Calu3 (cell line): Measurements from ENCODE around the gene KRT86. TPM values are rescaled to one million over a fixed set of nuclear protein-coding genes. Genes with fewer than 3 reads are reported as not detected.

ENCODE experiments used
- BruUV-seq: library from RNA; stranded (reverse); fragments of 400-500 nt; replicated peaks from 2 replicates; lab custom pipeline; 2021; lab: Mats Ljungman, UMichigan
- CTCF ChIA-PET: fragments of 300-600 bp; sonication (Branson Sonifier 250); formaldehyde crosslinking; loops from one replicate; lab custom pipeline; 2022; ENCODE audit warnings: antibody characterized with exemption; lab: Charles Lee
- DNase-seq: peaks from one replicate; pipeline ENCODE4 v3.0.0; 2022
- H3K27ac Mint-ChIP-seq: one replicate; pipeline ENCODE4 v1.8.0; 2022; ENCODE audit warnings: mixed read lengths; ENCODE audit not compliant: unreplicated experiment
- H3K27me3 Mint-ChIP-seq: one replicate; pipeline ENCODE4 v1.8.0; 2022; ENCODE audit warnings: mixed read lengths; ENCODE audit not compliant: unreplicated experiment
- H3K36me3 Mint-ChIP-seq: one replicate; pipeline ENCODE4 v1.8.0; 2022; ENCODE audit warnings: mild to moderate bottlenecking, moderate library complexity, mixed read lengths; ENCODE audit not compliant: insufficient read depth, unreplicated experiment
- H3K4me1 Mint-ChIP-seq: one replicate; pipeline ENCODE4 v1.8.0; 2022; ENCODE audit warnings: mild to moderate bottlenecking, low read depth, mixed read lengths; ENCODE audit not compliant: unreplicated experiment
- H3K4me3 Mint-ChIP-seq: one replicate; pipeline ENCODE4 v1.8.0; 2022; ENCODE audit warnings: mild to moderate bottlenecking, low read depth, moderate library complexity, mixed read lengths; ENCODE audit not compliant: unreplicated experiment
- H3K9me3 Mint-ChIP-seq: one replicate; pipeline ENCODE4 v1.8.0; 2022; ENCODE audit warnings: low read depth, mixed read lengths; ENCODE audit not compliant: unreplicated experiment
- intact Hi-C: fragments of 100-400 bp; cut with micrococcal nuclease; formaldehyde crosslinking; loops from one replicate; pipeline ENCODE4 v1.10.0; 2022; ENCODE audit not compliant: unreplicated experiment
- total RNA-seq: library from RNA; stranded (reverse); gene quantifications from 2 replicates; pipeline ENCODE4 v1.2.3, GENCODE V29; 2022
- TF ChIP-seq, protein P1 (sequence below): fragments of 200-600 bp; IDR thresholded peaks from one replicate; pipeline ENCODE4 v1.8.0; 2022; ENCODE audit warnings: antibody characterized with exemption; ENCODE audit not compliant: unreplicated experiment

KRT86 gene
- total RNA-seq, 1 experiment from 2014 or later: 3.6 TPM

DNA sequence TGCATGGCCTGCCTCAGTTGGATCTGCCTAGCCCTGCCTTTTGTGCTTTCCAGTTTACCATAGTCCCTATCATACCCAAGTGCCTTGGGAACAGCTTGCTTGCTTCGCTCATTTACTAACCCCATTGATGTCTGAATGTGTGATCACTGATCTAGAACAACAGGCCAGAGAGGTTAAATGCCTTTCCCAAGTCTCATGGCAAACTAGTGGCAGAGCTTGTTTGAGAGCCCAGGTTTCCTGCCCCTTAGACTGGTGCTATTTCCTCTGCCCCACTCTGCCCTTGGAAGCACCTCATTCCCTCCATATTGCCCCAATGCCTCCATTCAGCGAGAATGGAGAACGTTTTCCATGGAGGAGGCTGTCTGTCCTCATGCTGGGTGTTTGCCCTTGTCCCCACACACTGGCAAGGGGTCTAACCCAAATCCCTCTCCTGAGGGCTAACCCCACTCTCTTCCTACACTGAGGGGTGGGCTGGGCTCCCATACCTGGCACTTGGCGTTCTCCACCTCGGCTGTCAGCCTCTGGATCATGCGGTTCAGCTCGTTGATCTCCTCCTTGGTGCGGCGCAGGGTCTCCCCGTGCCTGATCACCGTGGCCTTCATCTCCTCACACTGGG is 21.6 kb upstream of the KRT86 start:
- intact Hi-C loops: no loop called here
- H3K27ac Mint-ChIP-seq: peak overlapping the region; percentile 96
- DNase-seq: peak; percentile 8
- CTCF ChIA-PET: interaction anchor here (1.0 to 1.4 kb wide), 2 partner anchors 26 to 75 kb away, joined by 3 to 4 read pairs; no protein-coding TSS in a partner anchor
- peak overlapping the region; percentile 34 for H3K4me3 Mint-ChIP-seq
- peaks cover 12% of the 10 kb centered on the region for H3K27me3 Mint-ChIP-seq
- no TSS peak for BruUV-seq
- H3K36me3 Mint-ChIP-seq: peaks cover 98% of the 10 kb centered on the region
- TF ChIP-seq, protein P1, sequence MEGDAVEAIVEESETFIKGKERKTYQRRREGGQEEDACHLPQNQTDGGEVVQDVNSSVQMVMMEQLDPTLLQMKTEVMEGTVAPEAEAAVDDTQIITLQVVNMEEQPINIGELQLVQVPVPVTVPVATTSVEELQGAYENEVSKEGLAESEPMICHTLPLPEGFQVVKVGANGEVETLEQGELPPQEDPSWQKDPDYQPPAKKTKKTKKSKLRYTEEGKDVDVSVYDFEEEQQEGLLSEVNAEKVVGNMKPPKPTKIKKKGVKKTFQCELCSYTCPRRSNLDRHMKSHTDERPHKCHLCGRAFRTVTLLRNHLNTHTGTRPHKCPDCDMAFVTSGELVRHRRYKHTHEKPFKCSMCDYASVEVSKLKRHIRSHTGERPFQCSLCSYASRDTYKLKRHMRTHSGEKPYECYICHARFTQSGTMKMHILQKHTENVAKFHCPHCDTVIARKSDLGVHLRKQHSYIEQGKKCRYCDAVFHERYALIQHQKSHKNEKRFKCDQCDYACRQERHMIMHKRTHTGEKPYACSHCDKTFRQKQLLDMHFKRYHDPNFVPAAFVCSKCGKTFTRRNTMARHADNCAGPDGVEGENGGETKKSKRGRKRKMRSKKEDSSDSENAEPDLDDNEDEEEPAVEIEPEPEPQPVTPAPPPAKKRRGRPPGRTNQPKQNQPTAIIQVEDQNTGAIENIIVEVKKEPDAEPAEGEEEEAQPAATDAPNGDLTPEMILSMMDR: no peak
- H3K4me1 Mint-ChIP-seq: peaks cover 29% of the 10 kb centered on the region
- no peaks in the 10 kb centered on the region for H3K9me3 Mint-ChIP-seq

DNA sequence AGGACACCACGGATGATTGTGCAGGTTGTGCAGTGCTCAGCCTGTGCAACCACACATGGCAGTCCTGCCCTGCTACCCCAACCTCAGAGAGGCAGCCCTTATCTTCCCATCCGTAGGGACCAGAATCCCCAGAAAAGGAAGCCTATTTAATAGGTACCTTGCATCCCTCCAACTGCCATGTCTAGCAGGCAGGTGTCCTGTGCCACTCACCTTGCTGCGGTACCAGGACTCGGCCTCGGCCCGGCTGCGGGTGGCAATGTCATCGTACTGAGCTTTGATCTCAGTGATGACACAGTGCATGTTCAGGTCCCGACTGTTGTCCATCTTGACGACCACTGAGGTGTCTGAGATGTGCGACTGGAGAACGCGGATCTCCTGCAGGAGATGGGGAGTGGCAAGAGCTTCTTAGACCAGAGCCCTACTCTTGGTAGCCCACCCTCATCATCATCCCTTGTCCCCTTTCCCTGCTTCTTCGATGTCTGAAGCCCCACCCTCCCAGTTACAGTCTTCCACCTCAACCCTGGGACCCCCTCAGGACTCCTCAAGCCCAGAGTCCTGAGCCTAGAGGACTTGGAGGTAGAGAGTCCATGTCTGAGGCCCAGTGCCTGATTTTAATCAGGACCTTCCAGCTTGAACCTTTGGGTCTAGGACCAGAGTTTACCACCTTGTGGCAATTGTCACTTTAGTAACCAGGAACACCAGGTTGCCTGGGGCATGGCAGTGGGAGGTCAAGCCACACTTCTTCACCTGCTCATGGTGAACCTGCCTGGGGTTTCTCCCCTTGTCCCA is 20.9 kb upstream of the KRT86 start:
- Mint-ChIP-seq H3K27ac (peak overlapping the region; percentile 96), H3K36me3 (peaks cover 98% of the 10 kb centered on the region), H3K9me3 (no peaks in the 10 kb centered on the region), H3K4me3 (peak overlapping the region; percentile 34), H3K27me3 (peaks cover 12% of the 10 kb centered on the region), H3K4me1 (peaks cover 25% of the 10 kb centered on the region)
- TF ChIP-seq, protein P1: no peak
- intact Hi-C loops: no loop called here
- BruUV-seq: no TSS peak
- peak; percentile 41 for DNase-seq
- CTCF ChIA-PET: interaction anchor here (1.0 to 1.4 kb wide), 2 partner anchors 26 to 74 kb away, joined by 3 to 4 read pairs; no protein-coding TSS in a partner anchor

DNA sequence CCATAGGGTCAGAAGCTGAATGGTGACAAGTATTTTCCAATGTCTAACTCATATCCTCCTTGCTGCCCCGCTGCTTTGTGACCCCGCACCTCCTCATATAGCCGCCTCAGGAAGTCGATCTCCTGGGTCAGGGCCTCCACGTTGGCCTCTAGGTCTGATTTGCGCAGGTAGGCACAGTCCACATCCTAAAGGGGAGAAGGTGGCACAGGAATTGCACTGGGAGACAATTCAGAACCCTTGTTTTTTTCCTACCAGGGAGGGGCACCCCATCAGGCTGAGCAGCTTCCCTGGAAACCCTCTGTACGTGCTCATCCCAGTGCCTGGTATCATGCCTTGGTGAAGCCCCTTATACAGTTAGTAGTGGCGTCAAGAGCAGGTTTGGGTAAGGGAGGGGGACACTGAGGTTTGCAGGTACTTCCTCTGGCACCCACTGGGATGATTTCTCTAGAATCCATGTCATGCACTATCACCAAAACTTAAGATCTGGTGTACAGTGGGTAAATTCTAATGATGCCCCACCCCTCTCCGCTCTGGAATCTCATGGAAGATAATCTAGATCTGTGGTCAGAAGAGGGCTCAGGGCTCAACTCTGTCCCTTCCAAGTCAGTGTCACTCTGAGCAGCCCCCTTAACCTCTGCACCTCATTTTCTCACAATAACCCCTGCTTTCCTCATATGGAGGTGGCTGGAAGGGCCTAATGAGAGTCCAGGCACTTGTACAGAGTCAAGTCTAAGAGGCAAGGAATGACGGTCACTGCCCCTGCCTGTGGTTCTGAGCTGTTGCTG is 20.1 kb upstream of the KRT86 start:
- H3K36me3 Mint-ChIP-seq: peaks cover 91% of the 10 kb centered on the region
- TF ChIP-seq, protein P1: no peak
- no peaks in the 10 kb centered on the region for H3K9me3 Mint-ChIP-seq
- H3K4me1 Mint-ChIP-seq: peaks cover 22% of the 10 kb centered on the region
- peak; percentile 12 for DNase-seq
- H3K27me3 Mint-ChIP-seq: peaks cover 12% of the 10 kb centered on the region
- peak overlapping the region; percentile 96 for H3K27ac Mint-ChIP-seq
- no peak overlapping the region for H3K4me3 Mint-ChIP-seq
- intact Hi-C loops: no loop called here
- CTCF ChIA-PET: interaction anchor here (0.7 to 1.4 kb wide), 2 partner anchors 17 to 74 kb away, joined by 3 read pairs; no protein-coding TSS in a partner anchor
- no TSS peak for BruUV-seq
